HepG2 (cell line): Measurements from ENCODE around the gene CTDSP1. TPM values are rescaled to one million over a fixed set of nuclear protein-coding genes. Genes with fewer than 3 reads are reported as not detected.

Experiments used
- ATAC-seq: fragments of 200-7000 bp; cut with Tn5 transposase; 3 replicates; pipeline ENCODE4 v1.9.1; 2020; ENCODE audit warnings: mild to moderate bottlenecking, moderate library complexity
- BruUV-seq: library from RNA; stranded (reverse); fragments of 400-500 nt; replicated peaks from 2 replicates; lab custom pipeline; 2021; lab: Mats Ljungman, UMichigan
- CTCF ChIA-PET: fragments of 300-600 bp; formaldehyde crosslinking; extraction: SDS; loops from one replicate; lab custom pipeline; 2021; ENCODE audit warnings: low total read pairs, inconsistent platforms, low intra/inter-chr PET ratio; lab: Yijun Ruan, JAX
- POLR2A ChIA-PET: fragments of 350-600 bp; sonication (Branson Sonifier 250); formaldehyde crosslinking; loops from one replicate; lab custom pipeline; 2020; ENCODE audit warnings: antibody characterized with exemption, inconsistent platforms; lab: Yijun Ruan, JAX
- DNase-seq: peaks from one replicate; pipeline ENCODE4 v3.0.0-alpha.2; 2015; ENCODE audit warnings: low spot score
- FAIRE-seq: peaks from 3 replicates; lab custom pipeline; 2011; peaks lifted over from hg19 to GRCh38; lab: Jason Lieb, UNC
- H2AFZ ChIP-seq: one replicate; pipeline ENCODE4 v1.6.1; 2011; ENCODE audit warnings: low read length, inconsistent platforms
- H3K27ac ChIP-seq: fragments of 300-600 bp; 3 replicates; pipeline ENCODE4 v1.8.0; 2011; ENCODE audit warnings: mixed run types, mild to moderate bottlenecking, mixed read lengths, low read length, inconsistent platforms; ENCODE audit not compliant: insufficient read depth; ENCODE audit errors: extremely low read length
- H3K27me3 ChIP-seq, 2 experiments: fragments of 200-600 bp in 1 of 2; 2 replicates in 1 of 2; 3 replicates in 1 of 2; pipeline versions ENCODE4 v1.6.0 to v1.8.0; 2011; ENCODE audit warnings: low read length in 2 of 2, mild to moderate bottlenecking in 2 of 2, moderate library complexity in 2 of 2, inconsistent platforms in 1 of 2; ENCODE audit not compliant: insufficient read depth in 2 of 2, control insufficient read depth in 1 of 2
- H3K36me3 ChIP-seq, 2 experiments: fragments of 200-600 bp in 1 of 2; replicated peaks in 1 of 2; 2 replicates in 1 of 2; 3 replicates in 1 of 2; pipeline versions ENCODE4 v1.5.1 to v1.8.0; 2011; ENCODE audit warnings: low read length in 2 of 2, inconsistent platforms in 1 of 2; ENCODE audit not compliant: insufficient read depth in 2 of 2, control insufficient read depth in 1 of 2
- H3K4me1 ChIP-seq: 2 replicates; pipeline ENCODE4 v1.5.1; 2012; ENCODE audit warnings: low read length, inconsistent platforms; ENCODE audit not compliant: insufficient read depth
- H3K4me2 ChIP-seq: 2 replicates; pipeline ENCODE4 v1.6.0; 2011; ENCODE audit warnings: low read depth, low read length, inconsistent platforms
- H3K4me3 ChIP-seq, 3 experiments: fragments of 200-600 bp in 1 of 3; sonication (generic), shearing (Covaris generic) in 1 of 3; replicated peaks in 1 of 3; 2 replicates each; pipeline ENCODE4 v1.5.1; 2011 to 2016; ENCODE audit warnings: low read length in 3 of 3, inconsistent platforms in 2 of 3, low read depth in 2 of 3, mild to moderate bottlenecking in 2 of 3, control low read depth in 1 of 3, mixed read lengths in 1 of 3; ENCODE audit not compliant: insufficient read depth in 1 of 3
- H3K79me2 ChIP-seq: one replicate; pipeline ENCODE4 v1.6.1; 2011; ENCODE audit warnings: low read length, inconsistent platforms; ENCODE audit not compliant: insufficient read depth
- H3K9ac ChIP-seq: 2 replicates; pipeline ENCODE4 v1.6.0; 2011; ENCODE audit warnings: mild to moderate bottlenecking, low read depth, low read length, inconsistent platforms; ENCODE audit not compliant: insufficient read depth
- H3K9me3 ChIP-seq: 2 replicates; pipeline ENCODE4 v1.5.1; 2012; ENCODE audit warnings: mild to moderate bottlenecking, low read length
- H4K20me1 ChIP-seq: 2 replicates; pipeline ENCODE4 v1.6.0; 2011; ENCODE audit warnings: inconsistent platforms, mild to moderate bottlenecking, low read length, moderate library complexity; ENCODE audit not compliant: insufficient read depth
- ARHGAP35 ChIP-seq: sonication (generic); formaldehyde crosslinking; IDR thresholded peaks from 2 replicates; pipeline ENCODE4 v1.9.0; 2022; ENCODE audit warnings: mild to moderate bottlenecking, inconsistent platforms, moderate library complexity, missing genetic modification reagents, borderline replicate concordance
- ATF3 ChIP-seq: sonication (generic); formaldehyde crosslinking; IDR thresholded peaks from 2 replicates; pipeline ENCODE4 v1.4.0; 2020; ENCODE audit warnings: missing genetic modification reagents
- FOXC1 ChIP-seq: sonication (generic); formaldehyde crosslinking; IDR thresholded peaks from 2 replicates; pipeline ENCODE4 v1.8.0; 2022; ENCODE audit warnings: mild to moderate bottlenecking, missing genetic modification reagents, borderline replicate concordance
- HINFP ChIP-seq: sonication (generic); formaldehyde crosslinking; IDR thresholded peaks from 2 replicates; pipeline ENCODE4 v1.4.0; 2020; ENCODE audit warnings: low read depth, mild to moderate bottlenecking, missing genetic modification reagents
- KDM4B ChIP-seq: sonication (generic); formaldehyde crosslinking; IDR thresholded peaks from 2 replicates; pipeline ENCODE4 v1.4.0; 2020; ENCODE audit warnings: missing genetic modification reagents
- NR2C2 ChIP-seq: sonication (generic); formaldehyde crosslinking; IDR thresholded peaks from 2 replicates; pipeline ENCODE4 v1.4.0; 2020; ENCODE audit warnings: missing genetic modification reagents, mild to moderate bottlenecking, moderate library complexity, borderline replicate concordance
- SNAPC2 ChIP-seq: sonication (generic); formaldehyde crosslinking; IDR thresholded peaks from 2 replicates; pipeline ENCODE4 v1.8.1; 2022; ENCODE audit warnings: mild to moderate bottlenecking, missing genetic modification reagents
- TBX3 ChIP-seq: fragments of 450-650 bp; IDR thresholded peaks from 2 replicates; pipeline ENCODE4 v1.6.1; 2017; ENCODE audit warnings: antibody characterized with exemption, mild to moderate bottlenecking, inconsistent platforms, borderline replicate concordance
- ZNF484 ChIP-seq: sonication (generic); formaldehyde crosslinking; IDR thresholded peaks from 2 replicates; pipeline ENCODE4 v1.5.1; 2020; ENCODE audit warnings: mild to moderate bottlenecking, low read depth, missing genetic modification reagents, borderline replicate concordance
- ZNF549 ChIP-seq: sonication (generic); formaldehyde crosslinking; IDR thresholded peaks from 2 replicates; pipeline ENCODE4 v1.5.0; 2020; ENCODE audit warnings: missing genetic modification reagents
- ZNF570 ChIP-seq: sonication (generic); formaldehyde crosslinking; IDR thresholded peaks from 2 replicates; pipeline ENCODE4 v1.4.0; 2020; ENCODE audit warnings: mild to moderate bottlenecking, missing genetic modification reagents, borderline replicate concordance
- ZNF576 ChIP-seq: sonication (generic); formaldehyde crosslinking; IDR thresholded peaks from 2 replicates; pipeline ENCODE4 v1.4.0; 2020; ENCODE audit warnings: mild to moderate bottlenecking, missing genetic modification reagents
- ZNF891 ChIP-seq: sonication (generic); formaldehyde crosslinking; IDR thresholded peaks from 2 replicates; pipeline ENCODE4 v1.5.0; 2020; ENCODE audit warnings: mild to moderate bottlenecking, missing genetic modification reagents
- ZSCAN5A ChIP-seq: sonication (generic); formaldehyde crosslinking; IDR thresholded peaks from 2 replicates; pipeline ENCODE4 v1.8.0; 2022; ENCODE audit warnings: mild to moderate bottlenecking, missing genetic modification reagents, borderline replicate concordance
- WGBS: methylation state at CpG from one replicate; pipeline ENCODE4 v1.1.6; 2017; ENCODE audit warnings: low lambda C conversion rate; 5-methylcytosine and 5-hydroxymethylcytosine counted together
- in situ Hi-C: cut with HindIII; loops from 2 replicates; pipeline ENCODE4 v1.10.0; 2017; ENCODE audit warnings: low pct_unique_long_range_greater_than_20kb; ENCODE audit not compliant: extremely low pct_ligation_motif_present
- intact Hi-C: fragments of 100-400 bp; cut with micrococcal nuclease; formaldehyde crosslinking; loops from one replicate; pipeline ENCODE4 v1.10.0; 2022; ENCODE audit not compliant: unreplicated experiment
- polyA plus RNA-seq, 8 experiments: library from polyadenylated mRNA; depleted of rRNA in 3 of 8; stranded (reverse) in 7 of 8; unstranded in 1 of 8; fragments of >200 nt; fragmentation: Illumina TruSeq in 4 of 8; extraction: Trizol in 4 of 8; gene quantifications; 2 replicates each; pipeline versions ENCODE4 v1.2.1 to v1.2.3, GENCODE V29; 2011 to 2016; ENCODE audit warnings: low read depth in 4 of 8, missing spikeins in 1 of 8, mixed read lengths in 1 of 8; ENCODE audit not compliant: insufficient read depth in 1 of 8
- total RNA-seq, 5 experiments: library from RNA; depleted of rRNA; stranded (reverse); fragments of >200 nt; fragmentation: Illumina TruSeq; extraction: Trizol; gene quantifications; 2 replicates each; pipeline ENCODE4 v1.2.3, GENCODE V29; 2016; ENCODE audit warnings: low read depth in 1 of 5
- TF ChIP-seq, protein P1 (sequence below): sonication (generic); formaldehyde crosslinking; IDR thresholded peaks from 2 replicates; pipeline ENCODE4 v1.5.1; 2020; ENCODE audit warnings: missing genetic modification reagents, mild to moderate bottlenecking, borderline replicate concordance

Gene CTDSP1
- total and polyA plus RNA-seq, 2 of the 13 experiments (the other 11 are each of a cell fraction or from before 2014, with no cell fraction given) = 91.0 to 268 TPM

GRCh38 chr2:218389333-218390150, 10.1 kb upstream of the CTDSP1 start:
- POLR2A ChIA-PET = interaction anchor here (0.7 to 2.6 kb wide), 9 partner anchors 11 to 171 kb away, joined by 3 to 14 read pairs (median 5); partner anchors contain the start of gene CTDSP1
- H3K36me3 ChIP-seq = no peaks in the 10 kb centered on the region
- ATAC-seq (peak; percentile 70), FAIRE-seq (peak; percentile 66), DNase-seq (peak; percentile 79)
- H3K9ac ChIP-seq = peak overlapping the region; percentile 61
- H4K20me1 ChIP-seq = no peaks in the 10 kb centered on the region
- intact Hi-C loops = loop anchor here (10.0 kb wide), 1 partner anchor 205 kb away; no protein-coding TSS in a partner anchor
- H3K4me2 ChIP-seq = peak overlapping the region; percentile 79
- in situ Hi-C loops = no loop called here
- peaks cover 2 to 5% of the 10 kb centered on the region in 2 experiments; a peak in 3 of 5 replicates for H3K27me3 ChIP-seq
- peak overlapping the region; percentile 1 to 57 (median 27); a peak in 5 of 6 replicates for H3K4me3 ChIP-seq
- BruUV-seq = TSS peak; percentile 77
- 34% methylated on average over 14 of the region's 17 CpGs for WGBS
- H3K4me1 ChIP-seq = peaks cover 81% of the 10 kb centered on the region
- CTCF ChIA-PET = interaction anchor here (1.2 kb wide), 1 partner anchor 88 kb away, joined by 4 read pairs; no protein-coding TSS in a partner anchor
- no peaks in the 10 kb centered on the region for H3K79me2 ChIP-seq
- no peaks in the 10 kb centered on the region for H3K9me3 ChIP-seq
- H2AFZ ChIP-seq = peak overlapping the region; percentile 83
- peak overlapping the region; percentile 41 for H3K27ac ChIP-seq
- TF ChIP-seq NR2C2 (CRISPR knock-in tag) (no peak), ZNF549 (CRISPR knock-in tag) (no peak), KDM4B (no peak), ZSCAN5A (CRISPR knock-in tag) (no peak), ZNF484 (CRISPR knock-in tag) (no peak), ZNF576 (CRISPR knock-in tag) (no peak), ATF3 (CRISPR knock-in tag) (no peak), ZNF570 (CRISPR knock-in tag) (no peak), ARHGAP35 (CRISPR knock-in tag) (no peak; the same call in 1 of the 2 replicates), TBX3 (peak; percentile 23; the same call in 1 of the 2 replicates), HINFP (CRISPR knock-in tag) (no peak), SNAPC2 (no peak), ZNF891 (0 out of 2 replicates have a peak, but pooled peaks have one; percentile 31), FOXC1 (CRISPR knock-in tag) (no peak)
- TF ChIP-seq, protein P1, sequence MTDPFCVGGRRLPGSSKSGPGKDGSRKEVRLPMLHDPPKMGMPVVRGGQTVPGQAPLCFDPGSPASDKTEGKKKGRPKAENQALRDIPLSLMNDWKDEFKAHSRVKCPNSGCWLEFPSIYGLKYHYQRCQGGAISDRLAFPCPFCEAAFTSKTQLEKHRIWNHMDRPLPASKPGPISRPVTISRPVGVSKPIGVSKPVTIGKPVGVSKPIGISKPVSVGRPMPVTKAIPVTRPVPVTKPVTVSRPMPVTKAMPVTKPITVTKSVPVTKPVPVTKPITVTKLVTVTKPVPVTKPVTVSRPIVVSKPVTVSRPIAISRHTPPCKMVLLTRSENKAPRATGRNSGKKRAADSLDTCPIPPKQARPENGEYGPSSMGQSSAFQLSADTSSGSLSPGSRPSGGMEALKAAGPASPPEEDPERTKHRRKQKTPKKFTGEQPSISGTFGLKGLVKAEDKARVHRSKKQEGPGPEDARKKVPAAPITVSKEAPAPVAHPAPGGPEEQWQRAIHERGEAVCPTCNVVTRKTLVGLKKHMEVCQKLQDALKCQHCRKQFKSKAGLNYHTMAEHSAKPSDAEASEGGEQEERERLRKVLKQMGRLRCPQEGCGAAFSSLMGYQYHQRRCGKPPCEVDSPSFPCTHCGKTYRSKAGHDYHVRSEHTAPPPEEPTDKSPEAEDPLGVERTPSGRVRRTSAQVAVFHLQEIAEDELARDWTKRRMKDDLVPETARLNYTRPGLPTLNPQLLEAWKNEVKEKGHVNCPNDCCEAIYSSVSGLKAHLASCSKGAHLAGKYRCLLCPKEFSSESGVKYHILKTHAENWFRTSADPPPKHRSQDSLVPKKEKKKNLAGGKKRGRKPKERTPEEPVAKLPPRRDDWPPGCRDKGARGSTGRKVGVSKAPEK (CRISPR knock-in tag) = 0 out of 2 replicates have a peak, but pooled peaks have one; percentile 29
